GM18520 (cell line): ENCODE data around the gene DSCAML1.

ENCODE experiments used
- ATAC-seq: cut with Tn5 transposase; IDR thresholded peaks from one replicate; pipeline ENCODE4 v1.9.1; 2021; ENCODE audit not compliant: unreplicated experiment

Gene DSCAML1

GRCh38 chr11:117481885-117482284 is 315.1 kb downstream of the DSCAML1 start:
- no peak for ATAC-seq

- no peak for ATAC-seq
Observed at GRCh38 chr11:117481036-117481435, 316.0 kb downstream of the DSCAML1 start.

- ATAC-seq, result no peak
Observed at GRCh38 chr11:117480221-117480620, 316.8 kb downstream of the DSCAML1 start.

- no peak for ATAC-seq
Observed at GRCh38 chr11:117479372-117479771, 317.6 kb downstream of the DSCAML1 start.

- ATAC-seq, result no peak
Observed at GRCh38 chr11:117478926-117479325, 318.1 kb downstream of the DSCAML1 start.

GRCh38 chr11:117478126-117478860 is 318.7 kb downstream of the DSCAML1 start:
- ATAC-seq, result no peak

GRCh38 chr11:117477721-117478120 is 319.3 kb downstream of the DSCAML1 start:
- ATAC-seq, result no peak

- no peak for ATAC-seq
Observed at GRCh38 chr11:117476531-117477142, 320.4 kb downstream of the DSCAML1 start.

GRCh38 chr11:117475716-117476530 is 321.1 kb downstream of the DSCAML1 start:
- no peak for ATAC-seq

GRCh38 chr11:117473481-117474091 is 323.4 kb downstream of the DSCAML1 start:
- no peak for ATAC-seq

GRCh38 chr11:117471776-117472175 is 325.2 kb downstream of the DSCAML1 start:
- ATAC-seq, result no peak

GRCh38 chr11:117470576-117470975 is 326.4 kb downstream of the DSCAML1 start:
- no peak for ATAC-seq

GRCh38 chr11:117468888-117469287 is 328.1 kb downstream of the DSCAML1 start:
- no peak for ATAC-seq

- no peak for ATAC-seq
Observed at GRCh38 chr11:117467770-117468169, 329.2 kb downstream of the DSCAML1 start.

- no peak for ATAC-seq
Observed at GRCh38 chr11:117466966-117467365, 330.1 kb downstream of the DSCAML1 start.

- no peak for ATAC-seq
Observed at GRCh38 chr11:117465236-117465997, 331.6 kb downstream of the DSCAML1 start.

GRCh38 chr11:117464778-117465177 is 332.2 kb downstream of the DSCAML1 start:
- ATAC-seq, result no peak

- ATAC-seq, result no peak
Observed at GRCh38 chr11:117462864-117463247, 334.2 kb downstream of the DSCAML1 start.

GRCh38 chr11:117462183-117462863 is 334.7 kb downstream of the DSCAML1 start:
- ATAC-seq, result no peak
